Prostate gland (tissue), 2 donors: ENCODE results near the gene ATP5F1D. TPM values are rescaled to one million over a fixed set of nuclear protein-coding genes. Genes with fewer than 3 reads are reported as not detected.

Source experiments
- DNase-seq: peaks from one replicate; pipeline ENCODE4 v3.0.0-alpha.2; 2019; ENCODE audit warnings: low spot score
- H3K27ac ChIP-seq, 2 donors: fragments of 200-600 bp; sonication (generic); 2 replicates each; pipeline ENCODE4 v1.5.1; 2017 to 2019
- H3K27me3 ChIP-seq: fragments of 200-600 bp; sonication (generic); replicated peaks from 2 replicates; pipeline ENCODE4 v1.5.1; 2019; ENCODE audit not compliant: insufficient read depth
- H3K36me3 ChIP-seq, 2 donors: fragments of 200-600 bp; sonication (generic); 1 replicate in 1 of 2; 2 replicates in 1 of 2; pipeline versions ENCODE4 v1.5.1 to v1.8.1; 2017 to 2019
- H3K4me1 ChIP-seq: fragments of 200-600 bp; sonication (generic); replicated peaks from 2 replicates; pipeline ENCODE4 v1.5.1; 2019
- H3K4me3 ChIP-seq, 2 donors: fragments of 200-600 bp; sonication (generic); 2 replicates each; pipeline ENCODE4 v1.5.1; 2017 to 2019
- H3K9me3 ChIP-seq: fragments of 200-600 bp; sonication (generic); 2 replicates; pipeline ENCODE4 v1.5.1; 2017
- POLR2A ChIP-seq: fragments of 450-650 bp; IDR thresholded peaks from one replicate; pipeline ENCODE4 v1.6.1; 2016; ENCODE audit warnings: antibody characterized with exemption, mild to moderate bottlenecking
- POLR2AphosphoS5 ChIP-seq: sonication (generic); formaldehyde crosslinking; IDR thresholded peaks from one replicate; pipeline ENCODE4 v1.6.1; 2017; ENCODE audit warnings: antibody characterized with exemption
- WGBS: methylation state at CpG from one replicate; pipeline ENCODE4 v1.1.5; 2018; 5-methylcytosine and 5-hydroxymethylcytosine counted together
- intact Hi-C: fragments of 100-400 bp; cut with DNase I; formaldehyde crosslinking; loops from one replicate; pipeline ENCODE4 v1.14.2; 2022
- total RNA-seq, 2 donors: library from RNA; depleted of rRNA; stranded (reverse); fragments of >200 nt; gene quantifications; one replicate each; pipeline ENCODE4 v1.1.0, GENCODE V29; 2016
- TF ChIP-seq, protein P1 (sequence below), 4 experiments: fragments of 200-600 bp in 2 of 4; fragments of 450-650 bp in 2 of 4; sonication (generic) in 2 of 4; IDR thresholded peaks; 1 replicate in 3 of 4; 2 replicates in 1 of 4; pipeline ENCODE4 v1.5.1; 2016 to 2019; ENCODE audit warnings: antibody characterized with exemption in 4 of 4, mild to moderate bottlenecking in 2 of 4, moderate library complexity in 2 of 4

The ATP5F1D gene
- total RNA-seq, 2 donors from 2014 or later = 109 to 151 TPM

DNA sequence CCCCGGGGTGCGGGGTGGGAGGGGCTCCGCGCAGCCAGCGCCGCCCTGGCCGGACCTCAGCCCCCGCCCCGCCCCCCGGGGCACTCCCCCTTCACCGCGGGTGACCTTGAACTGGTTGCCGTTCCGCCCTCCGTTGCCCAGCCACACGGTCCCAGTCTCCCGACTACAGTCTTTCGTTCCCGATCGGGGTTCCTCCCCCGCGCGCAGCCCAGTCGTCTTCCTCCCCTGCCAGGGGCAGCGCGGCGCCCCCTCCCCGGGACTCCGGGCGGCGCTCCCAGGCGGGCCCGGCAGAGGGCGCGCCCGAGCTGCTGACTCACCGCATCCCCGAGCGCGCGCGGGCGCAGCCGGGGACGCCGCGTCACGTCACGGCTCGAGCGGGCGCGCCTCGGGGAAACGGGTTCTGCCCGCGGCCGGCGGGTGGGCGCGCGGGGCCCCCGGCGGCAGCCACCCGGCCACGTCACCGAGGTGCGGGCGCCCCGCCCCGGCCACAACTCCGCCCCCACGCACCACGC lies 7.3 kb downstream of the ATP5F1D start:
- TF ChIP-seq POLR2AphosphoS5 = no peak
- no peak for TF ChIP-seq POLR2A
- TF ChIP-seq, protein P1, sequence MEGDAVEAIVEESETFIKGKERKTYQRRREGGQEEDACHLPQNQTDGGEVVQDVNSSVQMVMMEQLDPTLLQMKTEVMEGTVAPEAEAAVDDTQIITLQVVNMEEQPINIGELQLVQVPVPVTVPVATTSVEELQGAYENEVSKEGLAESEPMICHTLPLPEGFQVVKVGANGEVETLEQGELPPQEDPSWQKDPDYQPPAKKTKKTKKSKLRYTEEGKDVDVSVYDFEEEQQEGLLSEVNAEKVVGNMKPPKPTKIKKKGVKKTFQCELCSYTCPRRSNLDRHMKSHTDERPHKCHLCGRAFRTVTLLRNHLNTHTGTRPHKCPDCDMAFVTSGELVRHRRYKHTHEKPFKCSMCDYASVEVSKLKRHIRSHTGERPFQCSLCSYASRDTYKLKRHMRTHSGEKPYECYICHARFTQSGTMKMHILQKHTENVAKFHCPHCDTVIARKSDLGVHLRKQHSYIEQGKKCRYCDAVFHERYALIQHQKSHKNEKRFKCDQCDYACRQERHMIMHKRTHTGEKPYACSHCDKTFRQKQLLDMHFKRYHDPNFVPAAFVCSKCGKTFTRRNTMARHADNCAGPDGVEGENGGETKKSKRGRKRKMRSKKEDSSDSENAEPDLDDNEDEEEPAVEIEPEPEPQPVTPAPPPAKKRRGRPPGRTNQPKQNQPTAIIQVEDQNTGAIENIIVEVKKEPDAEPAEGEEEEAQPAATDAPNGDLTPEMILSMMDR (IDR thresholded peaks at IDR 0.05) = peak; percentile 90 to 99 (median 97)
- WGBS = 0% methylated on average over 42 of the region's 74 CpGs
- peak overlapping the region; percentile 100 for H3K27ac ChIP-seq
- H3K27me3 ChIP-seq = no peaks in the 10 kb centered on the region
- no peaks in the 10 kb centered on the region for H3K9me3 ChIP-seq
- H3K4me3 ChIP-seq = peak overlapping the region; percentile 87 to 95
- H3K36me3 ChIP-seq = no peaks in the 10 kb centered on the region
- peak; percentile 71 for DNase-seq
- peaks cover 41% of the 10 kb centered on the region for H3K4me1 ChIP-seq
- intact Hi-C loops = loop anchor here (10.0 kb wide), 1 partner anchor 214 kb away; no protein-coding TSS in a partner anchor

DNA sequence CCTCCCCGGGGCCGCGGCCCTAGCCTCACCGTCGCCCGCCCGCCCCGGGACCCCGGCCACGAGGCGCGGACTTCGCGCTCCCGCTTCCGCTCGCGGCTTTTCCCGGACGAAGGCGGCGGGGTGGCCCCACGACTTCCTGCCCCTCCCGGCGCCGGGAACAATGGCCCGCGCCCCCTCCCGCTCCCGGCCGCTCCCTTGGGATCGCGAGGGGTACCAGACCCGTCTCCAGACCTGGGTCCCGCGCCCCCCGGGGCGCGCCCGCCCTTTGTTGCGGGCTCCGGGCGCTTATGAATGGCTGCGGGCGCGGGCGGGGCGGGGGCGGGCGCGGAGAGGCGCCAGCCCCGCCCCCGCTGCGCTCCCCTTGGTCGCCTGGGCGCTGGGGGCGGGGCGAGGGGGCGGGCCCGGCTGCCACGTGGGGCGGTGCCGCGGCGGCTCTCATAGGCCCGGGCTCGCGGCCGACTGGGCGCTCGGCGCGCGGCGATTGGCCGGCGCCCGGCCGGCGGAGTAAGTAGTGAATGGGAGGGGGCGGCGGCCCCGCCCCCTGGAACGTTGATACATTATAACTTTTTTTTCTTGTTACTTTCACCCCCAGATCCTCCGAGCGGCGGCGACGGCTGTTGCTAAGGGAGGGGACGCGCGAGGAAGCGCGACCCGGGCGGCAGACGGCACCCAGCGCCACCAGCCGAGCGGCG lies 7.9 kb downstream of the ATP5F1D start:
- no peaks in the 10 kb centered on the region for H3K27me3 ChIP-seq
- intact Hi-C loops = loop anchor here (10.0 kb wide), 1 partner anchor 215 kb away; no protein-coding TSS in a partner anchor
- H3K4me3 ChIP-seq = peak overlapping the region; percentile 87 to 95
- peaks cover 3 to 6% of the 10 kb centered on the region in 2 donors for H3K36me3 ChIP-seq
- TF ChIP-seq, protein P1 (IDR thresholded peaks at IDR 0.05) = peak in 1 of 4 experiments; percentile 26
- peak; percentile 85 for TF ChIP-seq POLR2AphosphoS5
- TF ChIP-seq POLR2A = peak; percentile 92
- no peaks in the 10 kb centered on the region for H3K9me3 ChIP-seq
- peaks cover 42% of the 10 kb centered on the region for H3K4me1 ChIP-seq
- DNase-seq = peak; percentile 96
- WGBS = under 1% methylated on average over 43 of the region's 102 CpGs
- peak overlapping the region; percentile 100 for H3K27ac ChIP-seq

DNA sequence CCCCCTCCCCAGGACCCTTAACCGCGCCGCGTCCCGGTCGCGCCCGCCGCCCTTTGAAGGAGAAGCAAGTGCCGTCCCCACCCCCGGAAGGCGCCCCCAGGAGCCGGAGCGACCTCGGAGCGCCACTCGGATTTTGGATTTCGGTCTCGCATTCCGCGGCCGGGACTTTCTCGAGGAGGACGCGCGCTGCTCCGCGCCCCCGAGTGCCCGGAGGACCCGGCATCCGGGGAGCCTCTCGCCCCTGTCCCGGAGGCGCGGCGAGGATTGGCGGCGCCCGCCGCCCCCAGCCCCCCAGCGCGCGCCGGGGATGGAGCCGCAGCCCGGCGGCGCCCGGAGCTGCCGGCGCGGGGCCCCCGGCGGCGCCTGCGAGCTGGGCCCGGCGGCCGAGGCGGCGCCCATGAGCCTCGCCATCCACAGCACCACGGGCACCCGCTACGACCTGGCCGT lies 8.5 kb downstream of the ATP5F1D start:
- TF ChIP-seq POLR2AphosphoS5 = no peak
- TF ChIP-seq, protein P1 (IDR thresholded peaks at IDR 0.05) = peak in 2 of 4 experiments; percentile 19 to 20
- no peak for TF ChIP-seq POLR2A
- Histone ChIP-seq H3K27ac (peak overlapping the region; percentile 97 to 100), H3K27me3 (no peaks in the 10 kb centered on the region), H3K9me3 (no peaks in the 10 kb centered on the region), H3K4me3 (peak overlapping the region; percentile 87 to 95), H3K36me3 (peaks cover 6 to 11% of the 10 kb centered on the region in 2 donors), H3K4me1 (peaks cover 43% of the 10 kb centered on the region)
- DNase-seq = no peak
- intact Hi-C loops = loop anchor here (10.0 kb wide), 1 partner anchor 215 kb away; no protein-coding TSS in a partner anchor
- under 1% methylated on average over 34 of the region's 67 CpGs for WGBS

DNA sequence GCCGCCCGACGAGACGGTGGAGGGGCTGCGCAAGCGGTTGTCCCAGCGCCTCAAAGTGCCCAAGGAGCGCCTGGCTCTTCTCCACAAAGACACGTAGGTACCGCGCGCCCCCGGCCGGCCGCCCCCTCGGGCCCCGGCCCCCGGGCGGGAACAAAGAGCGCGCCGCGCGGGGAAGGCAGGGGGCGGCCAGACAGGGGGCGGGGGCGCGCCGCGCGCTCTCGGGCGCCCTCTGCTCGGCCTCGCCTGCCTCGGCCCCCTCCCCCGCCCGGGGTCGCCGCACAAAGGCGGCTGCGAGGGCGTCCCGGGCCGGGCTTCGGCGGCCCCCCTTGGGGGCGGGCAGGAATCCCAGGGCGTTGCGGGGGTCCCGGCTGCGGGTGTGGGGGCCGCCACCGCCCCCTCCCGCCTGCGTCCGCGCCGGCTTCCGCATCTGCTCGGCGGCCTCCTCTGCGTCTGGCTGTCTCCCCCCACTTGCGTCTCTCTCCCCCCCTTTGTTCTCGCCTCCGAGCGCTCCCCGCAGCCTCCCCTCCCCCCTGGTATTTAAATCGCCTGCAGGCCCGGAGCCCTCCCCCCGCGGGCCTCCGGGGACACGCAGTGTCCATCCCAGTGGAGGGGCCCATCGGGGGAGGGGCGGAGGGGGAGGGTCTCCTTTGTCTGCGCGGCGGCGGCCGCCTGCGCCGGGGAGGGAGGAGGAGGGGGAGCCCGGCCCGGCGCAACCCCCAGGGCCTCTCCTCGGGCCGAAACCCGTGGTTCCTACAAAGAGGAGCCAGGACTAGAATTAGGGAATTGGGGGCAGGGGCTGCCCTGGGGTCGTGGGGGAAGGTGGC lies 9.1 kb downstream of the ATP5F1D start:
- TF ChIP-seq POLR2A (no peak), POLR2AphosphoS5 (no peak)
- TF ChIP-seq, protein P1 (IDR thresholded peaks at IDR 0.05) = no peak
- Histone ChIP-seq H3K9me3 (no peaks in the 10 kb centered on the region), H3K4me1 (peaks cover 40% of the 10 kb centered on the region), H3K27ac (peak overlapping the region; percentile 97 to 100), H3K4me3 (peak overlapping the region; percentile 87 to 95), H3K36me3 (peaks cover 11 to 18% of the 10 kb centered on the region in 2 donors), H3K27me3 (no peaks in the 10 kb centered on the region)
- WGBS = under 1% methylated on average over 52 of the region's 90 CpGs
- DNase-seq = peak; percentile 59
- intact Hi-C loops = no loop called here
